ENCODE data around the gene ERN1.

- no peak for TF ChIP-seq CTCF (IDR thresholded peaks at IDR 0.05 in 4 of 5, conservative IDR thresholded peaks at IDR 0.05 in 1 of 5)
- TF ChIP-seq POLR2A (IDR thresholded peaks at IDR 0.05) = no peak
Measured at GRCh38 chr17:64060331-64060730, 69.6 kb downstream of the ERN1 start.

All from gastrocnemius medialis (tissue), 4 donors.